Right forelimb (tissue), 1 donor: ENCODE measurements around the gene SH3BP4.
A peak's percentile ranks its signal among the peaks of the same experiment; 100 is the strongest.
"Not testable (repeated sequence)": the region's sequence is repeated elsewhere in the genome, so short reads cannot be mapped to it uniquely, and the experiment has no call there.

Experiments used
- DNase-seq: peaks from one replicate; pipeline ENCODE4 v3.0.0-alpha.2; 2018

SH3BP4 gene

DNA sequence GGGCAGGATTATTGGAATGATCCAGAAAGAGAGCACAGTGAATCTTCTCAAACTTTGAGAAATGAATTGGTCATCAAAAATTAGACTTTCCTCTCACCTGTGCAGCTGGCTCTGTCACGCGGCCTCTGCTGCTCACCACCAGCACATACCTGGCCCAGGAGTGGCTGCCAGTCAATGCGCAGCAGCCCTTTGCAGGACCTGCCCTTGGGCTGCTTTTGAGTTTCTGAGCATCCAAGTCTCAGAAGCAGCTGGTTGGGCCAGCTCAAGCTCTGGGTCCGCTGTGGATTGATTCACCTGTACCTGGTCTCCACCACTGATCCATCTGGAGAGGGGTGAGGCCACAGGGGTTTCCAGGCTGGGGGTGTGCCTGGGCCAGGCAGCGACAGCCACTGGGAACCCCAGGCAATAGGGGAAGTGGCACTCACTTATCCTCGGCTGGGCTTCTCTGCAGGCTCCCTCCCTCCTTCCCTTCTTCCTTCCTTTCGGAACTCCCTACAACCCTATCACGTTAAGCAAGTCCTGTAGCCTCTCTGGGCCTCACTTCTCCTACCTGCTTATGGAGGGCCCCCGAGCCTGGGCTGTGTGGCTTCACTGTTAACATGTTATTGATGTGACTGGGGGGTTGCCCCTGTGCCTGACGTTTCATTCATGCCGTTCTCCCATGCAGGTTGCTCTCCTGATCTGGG is 48.1 kb downstream of the SH3BP4 start:
- DNase-seq: no peak

DNA sequence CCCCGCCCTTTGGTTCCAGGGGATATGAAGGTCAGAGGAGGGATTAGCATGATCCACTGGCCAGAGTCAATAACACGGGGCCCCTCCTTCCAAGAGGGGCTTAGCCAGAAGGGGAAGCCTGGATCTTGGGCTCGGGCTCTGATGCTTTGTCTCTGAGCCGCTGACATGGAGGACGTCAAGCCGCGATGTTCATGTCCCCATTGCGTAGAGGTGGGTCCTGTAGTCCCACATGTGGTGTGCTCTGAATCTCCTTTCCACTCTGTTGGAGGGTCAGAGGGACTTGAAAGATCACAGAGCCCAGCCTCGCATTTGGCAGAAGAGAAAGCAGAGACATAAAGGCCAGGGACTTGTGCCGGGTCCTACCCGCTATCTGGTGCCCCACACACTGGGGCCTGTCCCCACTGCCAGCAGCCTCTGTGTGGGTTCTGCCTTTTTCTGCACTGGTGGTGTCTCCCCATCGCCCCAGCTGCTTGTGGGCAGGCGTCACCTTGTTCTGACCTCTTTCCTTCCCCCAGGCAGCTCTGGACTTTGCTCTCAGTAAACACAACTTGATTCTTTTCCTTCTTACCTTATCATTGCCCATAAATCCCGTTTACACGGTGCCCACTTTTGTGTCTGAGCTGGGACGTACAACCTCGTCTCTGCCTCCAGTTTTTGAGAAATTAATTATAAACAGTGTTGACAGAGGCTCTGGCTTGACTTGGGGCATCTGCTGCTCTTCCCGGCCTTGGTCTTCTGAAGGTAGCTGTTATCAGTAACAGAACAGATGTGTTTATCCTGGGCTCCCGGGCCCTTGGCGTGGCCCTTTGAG is 48.8 kb downstream of the SH3BP4 start:
- no peak for DNase-seq

GRCh38 chr2:235001237-235002133 is 49.7 kb downstream of the SH3BP4 start:
- no peak for DNase-seq

DNA sequence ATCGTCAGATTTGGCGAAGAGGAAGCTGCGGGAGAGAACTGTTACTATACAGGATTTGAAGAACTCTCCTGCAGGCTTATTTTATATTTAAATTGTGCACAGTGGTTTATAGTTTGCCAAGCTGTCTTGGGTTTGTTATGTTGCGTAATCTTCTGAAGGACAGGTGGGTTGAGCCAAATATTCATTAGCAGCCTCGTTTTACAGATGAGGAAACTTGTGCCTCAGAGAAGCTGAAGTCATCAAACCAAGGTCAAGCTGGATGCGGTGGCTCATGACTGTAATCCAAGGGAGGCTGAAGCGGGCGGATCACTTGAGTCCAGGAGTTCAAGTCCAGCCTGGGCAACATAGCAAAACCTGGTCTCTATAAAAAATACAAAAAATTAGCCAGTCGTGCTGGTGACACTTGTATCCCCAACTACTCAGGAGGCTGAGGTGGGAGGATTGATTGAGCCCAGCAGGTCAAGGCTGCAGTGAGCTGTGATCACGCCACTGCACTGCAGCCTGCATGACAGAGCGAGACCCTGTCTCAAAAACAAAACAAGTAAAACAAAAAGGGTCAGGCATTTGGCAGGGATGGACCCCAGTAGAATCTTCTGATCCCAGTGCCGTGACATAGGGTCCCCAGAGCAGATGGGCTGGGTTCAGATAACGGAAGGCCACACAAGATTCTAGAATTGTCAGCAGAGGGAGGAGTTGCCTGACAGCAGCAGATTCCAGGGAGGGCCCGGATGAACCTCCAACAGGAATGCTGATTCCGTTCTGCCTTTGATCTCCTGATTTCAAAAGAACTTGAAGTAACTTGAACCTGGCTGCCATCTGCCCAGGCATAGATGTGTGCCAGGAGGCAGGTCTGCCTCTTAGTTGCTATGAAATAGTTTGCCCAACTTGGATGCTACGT is 50.6 kb downstream of the SH3BP4 start:
- DNase-seq: no peak

GRCh38 chr2:235003096-235003775 is 51.4 kb downstream of the SH3BP4 start:
- no peak for DNase-seq

GRCh38 chr2:235004329-235004903 is 52.6 kb downstream of the SH3BP4 start:
- DNase-seq: no peak

- DNase-seq: no peak
These were observed 53.2 kb downstream of the SH3BP4 start for GRCh38 chr2:235005023-235005422.

DNA sequence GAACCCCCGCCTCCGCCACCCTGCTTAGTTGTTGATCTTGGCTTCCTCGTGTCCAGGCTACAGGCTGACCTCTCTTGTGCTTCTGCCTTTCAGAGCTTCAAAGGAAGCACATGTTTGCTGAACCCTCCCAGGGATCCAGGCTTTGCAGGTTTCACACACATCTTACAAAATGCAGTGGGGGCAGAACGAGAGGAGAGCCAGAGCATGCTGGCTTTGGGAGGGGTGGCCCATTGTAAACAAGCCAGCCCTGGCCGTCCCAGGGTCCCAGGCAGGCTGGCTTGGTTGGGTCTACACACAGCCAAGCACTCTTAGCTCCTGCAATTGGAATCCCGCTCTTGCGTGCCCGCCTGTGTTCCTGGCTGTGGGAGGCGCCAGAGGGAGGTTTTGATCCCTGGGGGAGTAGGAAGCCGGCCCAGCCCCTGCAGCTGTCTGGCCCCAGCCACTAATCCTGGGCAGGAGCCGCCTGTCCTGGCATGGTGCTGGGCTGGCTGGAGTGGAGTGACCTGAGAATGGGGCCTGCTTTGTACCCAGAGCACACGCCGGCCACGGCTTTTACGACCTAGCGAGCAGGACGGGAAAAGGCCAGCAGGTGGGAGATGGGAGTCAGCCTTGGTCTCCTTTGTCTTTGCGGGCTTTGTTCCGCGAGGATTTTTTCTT is 53.9 kb downstream of the SH3BP4 start:
- peak; percentile 75 for DNase-seq

GRCh38 chr2:235006461-235006860 is 54.6 kb downstream of the SH3BP4 start:
- no peak for DNase-seq

DNA sequence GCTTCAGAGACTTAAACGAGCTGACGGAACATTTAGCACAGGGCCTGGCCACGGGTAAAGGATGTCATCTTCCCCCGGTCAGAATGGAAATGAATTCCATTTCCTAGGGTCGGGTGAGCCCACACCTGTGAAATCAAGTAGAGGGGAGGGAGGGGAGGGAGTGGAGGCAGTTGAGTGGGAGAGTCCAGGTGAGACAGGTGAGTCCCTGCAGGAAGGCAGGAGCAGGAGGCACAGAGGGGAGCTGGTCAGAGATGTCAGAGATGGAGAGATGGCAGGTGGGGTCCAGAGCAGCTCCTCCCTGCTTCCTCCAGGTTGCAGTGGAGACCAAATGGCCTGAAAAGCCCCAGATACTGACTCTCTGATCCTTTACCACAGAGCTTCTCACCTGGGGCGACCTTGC is 55.2 kb downstream of the SH3BP4 start:
- no peak for DNase-seq

GRCh38 chr2:235007664-235008457 is 56.0 kb downstream of the SH3BP4 start:
- DNase-seq: no peak

DNA sequence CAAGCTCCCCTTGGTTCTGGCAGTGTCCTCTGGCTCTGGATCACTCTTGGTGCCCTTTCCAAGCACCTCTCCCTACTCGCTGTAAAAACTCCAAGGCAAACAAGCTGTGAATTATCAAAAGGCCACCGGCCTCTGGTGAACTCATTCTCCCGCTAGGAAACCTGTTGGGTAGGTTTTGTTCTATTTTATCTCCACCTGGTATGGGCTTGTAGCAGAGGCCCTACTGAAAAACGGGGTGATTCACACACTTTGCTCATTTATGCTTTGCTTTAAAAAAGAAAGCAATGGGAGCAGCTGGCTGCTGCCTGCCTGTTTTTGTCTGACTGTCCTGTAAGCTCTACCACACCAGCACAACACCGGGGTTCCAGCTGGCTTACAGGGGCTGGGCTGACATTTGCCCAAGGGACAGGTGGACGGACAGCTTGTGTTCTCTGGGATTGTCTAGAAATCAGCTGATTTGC is 56.8 kb downstream of the SH3BP4 start:
- no peak for DNase-seq

DNA sequence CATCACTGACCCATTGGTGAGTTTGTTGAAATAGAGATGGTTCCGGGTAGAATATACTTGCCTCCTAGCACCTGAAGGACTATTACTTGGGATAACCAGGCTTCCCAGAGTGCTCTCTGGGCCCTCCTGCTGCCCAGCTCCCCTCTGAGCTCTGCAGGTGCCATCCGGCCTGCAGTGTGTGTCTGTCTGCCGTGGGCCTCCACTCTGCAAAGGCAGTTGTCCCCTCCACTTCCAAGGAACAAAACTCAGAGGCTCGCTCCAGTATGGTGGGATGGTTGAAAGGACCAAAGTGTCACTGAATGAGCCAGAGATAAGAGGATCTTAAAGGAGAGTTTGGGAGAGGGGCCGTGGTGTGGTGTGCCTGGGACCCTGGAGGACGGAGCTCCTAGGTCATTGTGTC is 57.3 kb downstream of the SH3BP4 start:
- DNase-seq: no peak

- DNase-seq: no peak
These were observed 58.4 kb downstream of the SH3BP4 start for GRCh38 chr2:235010117-235010714.

GRCh38 chr2:235011607-235011928 is 59.8 kb downstream of the SH3BP4 start:
- no peak for DNase-seq

DNA sequence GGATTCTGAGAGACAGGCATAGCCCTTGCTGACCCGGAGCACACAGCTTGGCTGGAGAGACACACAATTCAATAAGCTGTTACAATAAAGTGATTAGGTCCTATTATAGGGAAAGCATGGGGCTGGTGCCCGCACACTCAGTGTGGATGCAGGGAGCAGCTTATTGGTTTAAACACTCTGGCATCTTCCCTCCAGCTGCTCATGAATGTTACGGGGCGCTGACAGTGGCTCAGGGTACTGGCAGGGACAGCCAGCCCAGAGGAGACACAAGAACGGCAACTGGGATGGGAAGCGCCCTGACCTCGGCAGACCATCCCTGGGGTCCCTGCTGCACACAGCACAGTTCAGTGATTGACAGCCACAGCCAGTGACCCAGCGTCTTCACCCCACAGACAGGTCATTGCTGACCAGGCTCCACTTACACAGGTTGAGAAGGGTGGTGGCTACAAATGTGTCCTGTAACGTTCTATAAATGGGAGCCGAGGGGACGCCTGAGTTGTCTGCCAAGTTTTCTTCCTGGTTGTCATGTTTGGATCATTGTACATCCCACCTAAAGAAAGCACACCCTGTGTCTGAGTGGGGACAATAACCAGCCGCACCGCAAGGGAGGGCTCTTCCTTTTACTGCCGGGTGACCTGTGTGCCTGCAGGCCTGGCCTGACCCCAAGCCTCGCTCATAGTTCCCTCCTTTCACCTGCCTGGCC is 60.3 kb downstream of the SH3BP4 start:
- no peak for DNase-seq

DNA sequence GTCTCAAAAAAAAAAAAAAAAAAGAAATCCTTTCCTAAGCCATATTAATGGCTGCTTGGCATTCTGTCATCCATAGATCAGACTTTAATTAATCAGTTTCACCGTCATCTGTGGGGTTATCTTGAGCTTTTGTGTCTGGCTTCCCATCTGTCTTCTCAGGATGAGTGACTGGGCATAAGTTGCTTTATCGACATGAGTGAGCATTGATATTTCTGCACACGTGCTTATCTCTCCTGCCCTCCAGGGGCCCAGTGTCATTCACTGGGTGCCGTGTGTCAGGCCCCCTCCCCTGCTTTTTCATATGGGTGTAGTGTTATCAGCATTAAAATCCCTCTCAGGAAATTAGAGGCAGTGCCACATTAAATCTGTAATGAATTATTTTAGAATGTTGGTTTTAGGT is 65.6 kb downstream of the SH3BP4 start:
- DNase-seq: no peak

DNA sequence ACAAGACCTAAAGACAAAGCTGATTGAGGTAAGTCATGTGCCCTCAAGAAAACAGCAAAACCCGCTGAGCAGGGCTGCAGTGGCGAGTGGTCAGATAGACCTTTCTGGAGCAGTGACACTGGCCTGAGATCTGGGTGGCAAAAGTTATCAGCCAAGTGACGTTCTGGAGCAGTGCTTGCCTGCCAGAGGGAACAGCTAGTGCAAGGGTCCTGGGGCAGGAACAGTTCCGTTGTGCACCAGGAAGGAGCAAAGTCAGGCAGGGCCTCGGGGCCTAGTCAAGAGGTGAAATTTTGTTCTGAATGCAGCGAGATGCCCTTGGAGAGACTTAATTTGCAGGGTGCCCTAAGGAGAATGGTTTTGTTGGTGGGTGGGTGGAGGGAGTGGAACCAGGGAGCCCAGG is 67.0 kb downstream of the SH3BP4 start:
- DNase-seq: no peak

GRCh38 chr2:235020141-235020540 is 68.3 kb downstream of the SH3BP4 start:
- DNase-seq: not testable (repeated sequence)
